A673 (cell line): ENCODE results near the gene KRT81. TPM values are rescaled to one million over a fixed set of nuclear protein-coding genes. Genes with fewer than 3 reads are reported as not detected.

Source experiments
- Bru-seq: library from RNA; stranded (reverse); fragments of 400-500 nt; gene quantifications from one replicate; lab custom pipeline; 2021; lab: Mats Ljungman, UMichigan
- BruChase-seq, 2 experiments: library from RNA; stranded (reverse); fragments of 400-500 nt; gene quantifications; one replicate each; lab custom pipeline; 2021; lab: Mats Ljungman, UMichigan
- BruUV-seq: library from RNA; stranded (reverse); fragments of 400-500 nt; replicated peaks from 2 replicates; lab custom pipeline; 2021; lab: Mats Ljungman, UMichigan
- CTCF ChIA-PET: fragments of 300-600 bp; sonication (Branson Sonifier 250); formaldehyde crosslinking; loops from one replicate; lab custom pipeline; 2022; ENCODE audit warnings: antibody characterized with exemption; lab: Charles Lee
- POLR2A ChIA-PET: fragments of 300-600 bp; sonication (Branson Sonifier 250); formaldehyde crosslinking; loops from one replicate; lab custom pipeline; 2022; ENCODE audit warnings: antibody characterized with exemption; ENCODE audit not compliant: low non-redundant PET; lab: Charles Lee
- DNase-seq: peaks from one replicate; pipeline ENCODE4 v3.0.0-alpha.2; 2015; ENCODE audit warnings: low spot score
- H3K27ac ChIP-seq: fragments of 200-600 bp; sonication (generic); 2 replicates; pipeline ENCODE4 v1.5.1; 2016; ENCODE audit warnings: mixed run types, low read depth, mild to moderate bottlenecking, mixed read lengths, antibody characterized with exemption, low read length; ENCODE audit not compliant: poor library complexity, severe bottlenecking
- H3K27me3 ChIP-seq: fragments of 200-600 bp; sonication (generic); replicated peaks from 2 replicates; pipeline ENCODE4 v1.6.1; 2017; ENCODE audit warnings: mixed run types, low read depth, mild to moderate bottlenecking, mixed read lengths, antibody characterized with exemption, low read length; ENCODE audit not compliant: insufficient read depth, poor library complexity
- H3K36me3 ChIP-seq: fragments of 200-600 bp; sonication (generic); 2 replicates; pipeline ENCODE4 v1.6.1; 2016; ENCODE audit warnings: mixed run types, mild to moderate bottlenecking, mixed read lengths, antibody characterized with exemption, low read length; ENCODE audit not compliant: insufficient read depth, poor library complexity, severe bottlenecking
- H3K4me1 ChIP-seq: fragments of 200-600 bp; sonication (generic); 2 replicates; pipeline ENCODE4 v1.6.1; 2017; ENCODE audit warnings: mixed run types, mild to moderate bottlenecking, mixed read lengths, antibody characterized with exemption, low read length; ENCODE audit not compliant: insufficient read depth, poor library complexity, severe bottlenecking
- H3K4me3 ChIP-seq: fragments of 200-600 bp; sonication (generic); 2 replicates; pipeline ENCODE4 v1.5.1; 2016; ENCODE audit warnings: low read depth, mixed run types, mild to moderate bottlenecking, mixed read lengths, low read length; ENCODE audit not compliant: poor library complexity, severe bottlenecking
- H3K9me3 ChIP-seq: fragments of 200-600 bp; sonication (generic); 2 replicates; pipeline ENCODE4 v1.6.1; 2016; ENCODE audit warnings: mixed run types, low read depth, mild to moderate bottlenecking, mixed read lengths, antibody characterized with exemption, low read length; ENCODE audit not compliant: poor library complexity, severe bottlenecking
- CTCF ChIP-seq: fragments of 300-800, 200-600 bp; sonication (generic); conservative IDR thresholded peaks from 2 replicates; pipeline ENCODE4 v1.5.1; 2017; ENCODE audit warnings: low read depth, mild to moderate bottlenecking, antibody characterized with exemption, low read length, moderate library complexity, mixed read lengths
- EZH2 ChIP-seq: fragments of 200-600 bp; sonication (generic); IDR thresholded peaks from 2 replicates; pipeline ENCODE4 v1.6.1; 2017; ENCODE audit warnings: borderline replicate concordance, low read depth, mild to moderate bottlenecking, mixed read lengths, antibody characterized with exemption, low read length; ENCODE audit not compliant: poor library complexity, severe bottlenecking
- intact Hi-C: fragments of 100-400 bp; cut with micrococcal nuclease; formaldehyde crosslinking; loops from one replicate; pipeline ENCODE4 v1.10.0; 2022; ENCODE audit not compliant: unreplicated experiment
- long read RNA-seq: library from polyadenylated mRNA; stranded (forward); transcript quantifications from one replicate; pipeline ENCODE4 v2.0.0, GENCODE V29; 2022
- total RNA-seq: library from RNA; stranded (reverse); gene quantifications from 2 replicates; pipeline ENCODE4 v1.2.3, GENCODE V29; 2021

Gene KRT81
- total RNA-seq (0.20 and 0.30 TPM in 2 replicates), Bru-seq, nascent RNA (not detected), BruChase-seq, experiment 1, labeled RNA remaining after a 2-hour chase (not detected), BruChase-seq, experiment 2, labeled RNA remaining after a 6-hour chase (not detected)
- long read RNA-seq: 0 reads

DNA sequence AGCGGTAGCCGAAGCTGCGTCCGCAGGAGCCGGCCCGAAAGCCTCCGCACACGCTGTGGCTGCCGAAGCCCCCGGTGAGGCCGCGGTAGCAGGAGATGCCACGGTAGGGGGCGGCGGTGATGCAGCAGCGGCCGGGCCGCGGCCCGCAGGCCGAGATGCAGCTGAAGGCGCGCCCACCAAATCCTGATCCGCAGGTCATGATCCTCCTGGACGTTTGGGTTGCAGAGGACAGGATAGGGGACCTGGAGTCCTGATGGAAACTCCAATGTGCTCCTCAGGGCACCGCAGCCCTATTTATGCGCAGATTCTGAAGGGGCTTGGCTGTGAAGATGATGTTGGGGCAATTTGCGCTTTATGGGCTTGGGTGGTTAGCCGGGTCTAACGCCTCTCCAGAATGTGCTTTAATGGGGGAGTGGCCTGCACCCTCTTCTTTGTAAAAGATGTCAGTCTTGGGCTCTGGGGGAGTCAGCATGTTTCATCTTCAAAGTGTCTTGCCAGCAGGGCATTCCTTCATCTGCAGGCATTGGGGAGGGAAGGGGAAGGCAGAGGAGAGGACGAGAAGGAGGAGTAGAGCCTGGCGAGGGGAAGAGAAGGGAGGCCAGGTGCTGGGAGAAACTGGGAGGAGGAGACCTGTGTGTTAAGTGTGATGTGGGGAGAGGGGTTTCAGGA is at the start of gene KRT81:
KRT81 (minus strand) TSS at position 268 of the 669 bp plus-strand sequence; CDS start at position 199, 69 bp downstream.
- ChIA-PET CTCF (no interaction called here), POLR2A (no interaction called here)
- no peak for DNase-seq
- Histone ChIP-seq H3K9me3 (no peaks in the 10 kb centered on the region), H3K36me3 (no peaks in the 10 kb centered on the region), H3K4me3 (no peak within 1 kb of the TSS), H3K27ac (no peak within 1 kb of the TSS), H3K4me1 (no peaks in the 10 kb centered on the region), H3K27me3 (peaks cover 7% of the 10 kb centered on the region)
- no TSS peak for BruUV-seq
- no peak for TF ChIP-seq CTCF
- no peak for TF ChIP-seq EZH2
- intact Hi-C loops: no loop called here

DNA sequence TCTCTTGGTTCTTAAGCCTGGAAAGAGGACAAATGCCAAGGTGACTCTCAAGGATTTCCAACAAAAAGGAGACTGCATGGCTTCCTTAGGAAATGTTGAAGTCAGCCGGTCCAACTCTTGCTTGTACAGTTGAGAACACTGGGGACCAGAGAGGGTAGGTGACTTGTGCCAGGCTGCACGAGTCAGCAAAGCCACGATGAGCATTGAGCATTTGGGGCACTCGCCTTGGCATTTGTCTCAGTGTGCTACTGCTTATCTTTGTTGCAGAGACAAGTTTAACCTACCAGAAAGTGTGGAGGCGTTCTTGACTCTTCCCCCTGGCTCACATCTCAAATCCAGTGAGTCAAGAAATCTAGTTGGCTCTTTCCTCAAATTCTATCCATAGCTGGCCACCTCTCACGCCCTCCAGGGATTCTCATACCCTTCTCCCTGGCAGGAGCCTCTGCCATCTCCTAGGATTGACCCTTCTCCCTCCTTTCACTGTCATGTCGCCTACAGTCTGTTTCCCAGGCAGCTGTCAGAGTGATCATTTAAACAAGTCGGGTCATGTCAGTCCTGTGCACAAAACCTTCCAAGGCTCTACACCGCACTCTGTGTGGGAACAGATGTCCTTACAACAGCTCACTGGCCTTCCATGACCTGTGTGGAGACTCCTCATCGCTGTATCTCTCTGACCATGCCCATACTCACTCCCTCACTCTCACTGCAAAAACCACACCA is 47.1 kb upstream of the KRT81 start:
- CTCF ChIA-PET: interaction anchor here (2.1 kb wide), 1 partner anchor 11 kb away, joined by 7 read pairs; no protein-coding TSS in a partner anchor
- no peak overlapping the region for H3K4me3 ChIP-seq
- BruUV-seq: no TSS peak
- H3K36me3 ChIP-seq: no peaks in the 10 kb centered on the region
- TF ChIP-seq CTCF (no peak), EZH2 (no peak)
- no peaks in the 10 kb centered on the region for H3K27me3 ChIP-seq
- POLR2A ChIA-PET: no interaction called here
- H3K4me1 ChIP-seq: no peaks in the 10 kb centered on the region
- H3K9me3 ChIP-seq: no peaks in the 10 kb centered on the region
- intact Hi-C loops: no loop called here
- no peak overlapping the region for H3K27ac ChIP-seq
- no peak for DNase-seq

- intact Hi-C loops: no loop called here
- no peak for DNase-seq
- POLR2A ChIA-PET: no interaction called here
- H3K4me1 ChIP-seq: no peaks in the 10 kb centered on the region
- H3K4me3 ChIP-seq: no peak overlapping the region
- no peak overlapping the region for H3K27ac ChIP-seq
- TF ChIP-seq EZH2: no peak
- no peak for TF ChIP-seq CTCF
- no peaks in the 10 kb centered on the region for H3K27me3 ChIP-seq
- CTCF ChIA-PET: interaction anchor here (0.8 to 2.1 kb wide), 2 partner anchors 10 to 534 kb away, joined by 4 to 7 read pairs; no protein-coding TSS in a partner anchor
- H3K36me3 ChIP-seq: no peaks in the 10 kb centered on the region
- H3K9me3 ChIP-seq: no peaks in the 10 kb centered on the region
- no TSS peak for BruUV-seq
Observed at GRCh38 chr12:52337054-52337453, 45.7 kb upstream of the KRT81 start.
